Fibroblast of skin of left biceps (primary cell): ENCODE measurements around the gene PXMP2.

Experiments used
- DNase-seq, 2 experiments: peaks; one replicate each; pipeline ENCODE4 v3.0.0-alpha.2; 2013; ENCODE audit warnings: low read depth in 2 of 2

The PXMP2 gene

DNA sequence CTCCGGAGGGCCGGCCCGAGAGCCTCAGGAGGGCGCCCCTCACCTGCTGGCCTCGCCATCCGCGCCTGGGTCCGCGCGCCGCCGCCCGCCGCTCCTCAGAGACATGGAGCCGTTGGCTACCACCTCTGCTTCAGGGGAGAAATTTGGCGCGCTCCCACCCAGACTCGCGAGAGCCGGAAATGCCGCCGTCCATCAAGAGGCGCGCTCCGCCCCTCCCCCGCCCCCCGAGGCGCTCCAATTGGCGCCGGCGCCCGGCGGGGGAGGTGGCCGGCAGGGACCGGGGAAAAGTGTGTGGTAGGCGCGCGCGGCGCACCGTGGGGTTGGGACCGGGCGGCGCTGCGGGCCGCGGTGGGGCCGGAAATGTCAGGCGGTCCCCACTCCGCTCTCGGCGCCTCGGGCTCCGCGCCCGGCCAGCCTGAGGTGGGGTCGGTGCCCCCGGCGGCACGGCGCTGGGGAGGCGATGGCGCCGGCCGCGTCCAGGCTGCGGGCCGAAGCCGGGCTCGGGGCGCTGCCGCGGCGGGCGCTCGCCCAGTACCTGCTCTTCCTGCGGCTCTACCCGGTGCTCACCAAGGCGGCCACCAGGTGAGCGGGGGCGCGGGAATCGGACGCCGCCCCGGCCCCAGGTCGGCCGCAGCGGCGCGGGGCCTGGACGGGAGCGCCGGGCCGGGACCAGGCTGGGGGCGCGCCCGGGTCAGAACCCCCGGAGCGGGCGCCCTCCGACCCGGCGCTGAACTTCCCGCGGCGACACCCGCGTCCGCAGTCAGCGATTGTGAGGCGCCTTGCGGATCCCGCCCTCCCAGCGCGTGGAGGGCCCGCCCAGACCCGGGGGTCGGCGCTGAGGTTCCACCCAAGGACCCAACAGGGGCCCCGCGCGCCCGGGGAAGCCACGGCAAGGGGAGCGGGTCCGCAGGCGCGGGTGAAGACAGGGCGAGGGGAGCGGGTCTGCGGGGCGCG lies at the start of gene PXMP2, which contains the start of gene POLE:
PXMP2 (plus strand) TSS at position 377 of the 954 bp plus-strand sequence; CDS start at position 461, 84 bp downstream.
POLE (minus strand) TSS at position 132 of the 954 bp plus-strand sequence; CDS start at position 105, 27 bp downstream.
- peak; percentile 88 to 92 for DNase-seq

GRCh38 chr12:132637811-132638210 lies 49.6 kb upstream of the PXMP2 start:
- no peak for DNase-seq

GRCh38 chr12:132638541-132639408 lies 48.6 kb upstream of the PXMP2 start:
- no peak for DNase-seq

GRCh38 chr12:132639956-132640520 lies 47.3 kb upstream of the PXMP2 start:
- no peak for DNase-seq

DNA sequence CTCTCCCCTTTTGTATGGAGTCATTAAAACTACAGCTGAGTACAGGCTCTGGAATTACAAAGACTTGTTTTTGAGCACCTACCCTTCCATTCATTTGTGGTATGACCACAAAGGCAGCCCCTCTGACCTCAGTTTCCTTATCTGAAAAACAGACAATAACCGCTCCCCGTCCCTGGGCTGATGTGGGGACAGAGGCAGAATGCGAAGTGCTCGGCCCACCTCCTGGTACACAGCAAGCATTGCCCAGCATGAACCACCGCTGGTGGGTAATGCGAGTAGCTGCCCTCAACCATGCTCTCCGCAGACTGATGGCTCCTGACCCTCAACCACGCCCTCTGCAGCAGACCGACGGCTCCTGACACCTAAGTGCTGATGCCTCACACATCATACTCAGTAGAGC lies 46.5 kb upstream of the PXMP2 start:
- no peak for DNase-seq

GRCh38 chr12:132641811-132642650 lies 45.4 kb upstream of the PXMP2 start:
- no peak for DNase-seq

DNA sequence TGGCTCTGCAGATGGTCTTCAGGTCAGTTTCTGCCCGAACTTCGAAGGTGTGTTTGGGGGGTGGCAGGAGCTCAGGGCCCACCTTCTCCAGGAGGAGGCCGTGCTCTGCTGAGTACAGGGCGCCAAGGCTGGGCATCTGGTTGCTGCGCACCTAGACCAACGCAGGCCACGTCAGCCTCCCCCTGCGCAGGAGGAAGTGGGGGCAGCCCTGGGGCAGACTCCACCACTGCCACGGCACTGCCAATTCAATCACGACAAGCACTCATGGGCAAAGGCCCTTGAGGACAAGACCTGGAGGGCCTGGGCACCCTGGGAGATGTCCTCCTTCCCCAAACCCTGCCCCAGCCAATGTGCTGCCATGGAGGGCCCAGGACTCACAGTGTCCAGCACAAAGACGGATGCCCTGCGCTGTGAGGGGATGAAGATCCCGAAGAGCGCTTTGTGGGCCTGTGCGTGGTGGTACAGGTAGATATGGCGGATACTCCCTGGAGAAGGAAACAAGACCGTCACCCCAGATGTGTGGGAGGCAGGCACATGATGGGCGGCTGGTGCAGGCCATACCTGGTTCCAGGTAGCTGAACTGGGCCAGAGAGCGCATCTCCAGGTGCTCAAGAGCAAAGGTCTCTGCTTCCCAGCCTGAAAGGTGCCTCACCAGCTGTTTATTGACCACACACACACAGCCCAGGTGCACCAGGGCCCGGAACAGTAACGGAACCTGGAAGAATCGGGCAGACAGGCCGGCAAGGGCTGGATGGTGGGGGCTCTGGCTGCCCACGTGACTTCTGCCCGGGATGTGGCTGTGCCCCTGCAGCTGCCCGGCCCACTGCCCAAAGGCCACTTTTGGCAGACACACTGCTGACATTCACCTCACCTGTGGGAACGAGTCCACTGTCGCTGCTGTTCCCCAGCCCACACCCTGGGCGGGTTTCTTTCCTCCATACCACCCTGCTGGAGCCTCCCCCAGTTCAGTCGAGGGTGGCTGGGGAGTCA lies 44.2 kb upstream of the PXMP2 start:
- DNase-seq = no peak

- no peak for DNase-seq
Observed at GRCh38 chr12:132646850-132647249, 40.5 kb upstream of the PXMP2 start.

- DNase-seq = no peak
Observed at GRCh38 chr12:132647858-132648257, 39.5 kb upstream of the PXMP2 start.

GRCh38 chr12:132648616-132649225 lies 38.7 kb upstream of the PXMP2 start:
- DNase-seq = no peak

GRCh38 chr12:132649226-132649945 lies 38.0 kb upstream of the PXMP2 start:
- DNase-seq = no peak

DNA sequence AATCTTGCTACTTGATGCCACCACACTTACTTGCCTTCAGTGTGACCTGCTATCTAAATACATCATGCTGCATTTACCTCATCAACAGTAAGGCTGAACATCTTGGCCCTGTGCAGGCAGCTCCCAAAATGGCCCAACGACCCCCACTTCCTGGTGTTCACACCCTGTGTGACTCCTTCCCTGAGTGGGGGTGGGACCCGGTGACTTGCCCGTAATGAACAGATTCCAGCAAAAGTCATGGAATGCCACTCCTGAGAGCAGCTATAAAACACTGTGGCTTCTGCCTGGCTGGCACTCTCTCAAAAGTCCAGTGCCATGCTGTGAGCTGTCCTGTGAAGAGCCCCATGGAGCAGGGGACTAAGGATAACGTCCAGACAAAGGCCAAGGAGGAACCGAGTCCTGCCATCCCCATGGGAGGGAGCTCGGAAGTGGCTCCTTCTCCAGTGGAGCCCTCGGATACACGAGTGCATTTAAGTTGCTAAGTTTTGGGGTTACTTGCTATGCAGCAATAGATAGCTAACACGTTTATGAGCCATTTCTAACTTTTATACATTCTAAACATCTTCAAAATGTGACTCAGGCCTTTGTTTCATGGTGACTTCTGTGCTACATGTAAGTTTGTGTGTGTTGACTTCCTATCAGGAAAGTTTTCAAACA lies 35.8 kb upstream of the PXMP2 start:
- no peak for DNase-seq

DNA sequence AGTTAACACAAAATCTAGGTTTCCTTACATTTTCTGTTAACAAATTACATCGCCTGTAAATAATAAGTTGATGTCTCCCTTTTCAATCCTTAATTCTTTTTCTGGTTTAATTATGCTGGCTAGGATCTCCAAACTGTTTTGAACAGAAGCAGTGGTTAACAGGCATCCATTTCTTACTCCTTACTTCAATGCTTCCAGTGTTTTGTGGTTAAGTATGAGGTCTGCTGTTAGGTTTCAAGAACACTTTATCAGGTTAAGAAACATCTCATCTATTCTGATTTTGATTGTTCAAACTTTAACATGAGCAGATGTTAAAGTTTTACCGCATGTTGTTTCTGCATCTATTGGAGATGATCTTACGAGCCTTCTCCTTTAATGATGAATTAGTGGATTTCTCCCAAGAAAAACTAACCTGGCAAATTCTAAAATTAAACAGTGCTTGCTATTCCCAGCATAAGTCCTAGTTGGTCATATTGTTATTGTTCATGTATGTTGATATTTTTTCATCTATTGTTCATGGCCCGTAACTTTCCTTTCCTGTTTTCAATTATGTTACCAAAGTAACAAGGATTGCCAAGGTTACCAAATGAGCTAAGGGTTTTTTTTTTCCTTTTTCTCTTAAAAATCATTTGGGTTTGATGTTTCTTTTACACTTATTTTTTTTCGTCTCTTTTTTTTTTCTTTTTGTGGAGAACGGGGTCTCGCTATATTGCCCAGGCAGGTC lies 33.7 kb upstream of the PXMP2 start:
- no peak for DNase-seq

DNA sequence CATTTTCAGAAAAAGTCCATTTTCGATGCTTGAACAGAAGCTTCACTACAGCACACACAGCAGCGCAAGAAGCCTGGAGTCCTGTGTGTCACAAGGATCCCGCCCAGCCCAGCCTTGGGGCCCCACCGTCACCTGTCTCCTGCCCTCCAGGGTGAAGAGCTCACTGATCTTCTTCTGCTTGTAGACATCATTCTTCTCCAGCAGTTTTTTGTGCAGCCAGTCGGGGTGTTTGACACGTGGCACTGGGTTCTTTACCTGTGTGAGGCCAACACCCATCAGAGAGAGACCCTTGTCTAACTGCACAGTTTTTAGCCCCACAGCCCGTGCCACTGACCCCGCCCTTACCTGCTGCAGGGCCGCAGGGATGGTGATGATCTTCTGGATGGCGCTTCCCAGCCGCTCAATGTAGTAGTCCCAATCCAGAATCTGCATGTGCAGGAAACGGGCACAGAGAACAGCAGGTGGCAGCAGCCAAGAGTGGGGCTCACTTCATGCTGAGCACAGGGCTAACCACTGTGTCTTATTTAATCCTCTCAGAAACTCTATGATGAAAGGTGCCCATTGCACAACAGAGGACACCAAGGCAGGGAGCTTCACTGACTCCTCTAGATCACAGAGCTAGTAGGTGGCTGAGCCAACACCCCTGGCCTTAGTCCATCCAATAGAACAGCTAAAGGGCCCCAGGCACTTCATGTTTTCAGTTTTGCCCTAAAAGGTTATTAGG lies 30.2 kb upstream of the PXMP2 start:
- no peak for DNase-seq

GRCh38 chr12:132658149-132658894 lies 29.1 kb upstream of the PXMP2 start:
- no peak for DNase-seq

- DNase-seq = no peak
Observed at GRCh38 chr12:132659146-132659545, 28.2 kb upstream of the PXMP2 start.
